ENCODE data around the gene RPL34.
"Not testable (repeated sequence)": the region's sequence is repeated elsewhere in the genome, so short reads cannot be mapped to it uniquely, and the experiment has no call there.

Gene RPL34

DNA sequence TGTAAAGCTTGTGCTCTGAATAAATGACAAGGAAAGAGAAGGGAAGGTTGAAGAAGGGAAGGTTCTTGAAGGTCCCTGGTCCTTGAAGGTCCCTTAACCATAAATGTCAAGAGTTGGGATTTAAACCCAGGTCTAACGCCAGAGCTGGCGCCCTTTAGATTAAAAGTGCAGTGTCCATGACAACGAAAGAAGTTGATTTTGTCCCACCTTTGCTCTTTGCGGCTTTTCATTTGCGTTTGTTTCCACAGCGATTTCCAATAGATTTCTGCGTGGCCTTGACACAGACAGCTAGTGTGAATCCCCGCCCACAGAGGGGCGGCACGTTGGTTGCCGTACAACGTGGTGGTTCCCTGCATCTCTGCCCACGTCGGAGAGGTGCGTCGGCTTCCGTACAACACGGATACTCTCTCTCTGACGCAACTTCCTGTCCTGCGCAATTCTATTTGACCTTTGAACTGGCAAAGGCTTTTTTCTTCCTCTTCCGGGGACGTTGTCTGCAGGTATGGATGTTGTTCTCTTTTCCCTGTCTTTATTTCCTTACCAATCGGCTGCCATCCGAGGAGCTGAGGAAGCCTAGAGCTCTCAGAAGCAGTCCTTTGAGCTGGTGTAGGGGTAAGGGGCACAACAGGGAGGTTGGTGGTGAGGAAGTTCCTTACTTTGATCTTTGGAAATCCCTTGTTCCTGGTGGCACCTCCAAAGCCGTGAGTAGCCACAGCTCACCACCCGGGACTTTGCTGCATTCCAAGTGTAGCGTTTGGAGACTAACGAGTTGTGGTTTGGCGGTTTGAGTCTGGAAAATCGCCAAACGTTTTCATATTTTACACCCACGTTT lies at the start of gene RPL34:
Gene RPL34, plus strand, starts transcription at position 476 of the 832 bp plus-strand sequence. CDS start 1,384 bp downstream, outside the sequence.
- FAIRE-seq: peak; percentile 97

DNA sequence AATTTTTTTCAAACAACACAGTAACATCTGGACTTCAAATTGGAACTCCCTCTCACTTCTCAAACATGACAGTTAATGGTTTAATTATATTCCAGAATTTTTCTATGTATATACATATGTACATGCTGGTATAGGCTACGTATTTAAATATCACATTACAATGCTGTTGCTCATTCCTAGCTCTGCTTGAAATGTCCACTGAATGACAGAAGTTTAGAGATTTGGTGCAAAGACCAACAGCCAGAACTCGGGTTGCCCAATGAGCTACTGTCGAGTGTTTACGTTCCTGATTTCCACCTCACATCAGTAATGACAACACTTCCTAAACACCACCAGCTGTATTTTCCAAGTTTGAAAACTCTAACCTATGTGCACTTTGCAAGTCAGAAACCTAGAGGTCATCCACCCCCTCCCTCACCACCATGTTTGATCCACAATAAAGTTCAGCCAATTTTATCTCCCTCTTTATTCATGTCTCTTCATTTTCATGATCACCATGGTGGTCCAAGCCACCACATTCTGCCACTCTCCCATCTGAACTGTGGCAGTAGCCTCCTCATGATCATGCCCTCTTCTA lies 49.3 kb upstream of the RPL34 start:
- no peak for FAIRE-seq

DNA sequence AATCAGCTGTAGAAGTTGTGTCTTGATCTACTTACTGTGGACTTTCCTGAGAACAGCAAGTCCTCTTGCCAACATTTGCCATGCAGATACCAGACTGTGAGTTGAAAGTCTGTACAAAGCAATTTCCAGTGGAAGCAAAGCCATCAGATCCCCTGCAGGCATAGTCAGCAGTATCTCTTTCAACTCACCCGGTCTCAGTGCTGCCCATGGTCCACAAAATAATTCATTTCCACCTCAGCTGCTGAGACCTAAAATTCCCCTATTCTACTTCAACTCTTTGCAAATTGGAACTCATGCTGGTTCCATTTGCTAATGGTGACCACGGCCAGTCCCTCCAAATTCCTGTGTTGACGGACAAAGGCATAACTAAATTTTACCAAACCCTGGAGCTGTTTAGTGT lies 46.0 kb upstream of the RPL34 start:
- FAIRE-seq: no peak

DNA sequence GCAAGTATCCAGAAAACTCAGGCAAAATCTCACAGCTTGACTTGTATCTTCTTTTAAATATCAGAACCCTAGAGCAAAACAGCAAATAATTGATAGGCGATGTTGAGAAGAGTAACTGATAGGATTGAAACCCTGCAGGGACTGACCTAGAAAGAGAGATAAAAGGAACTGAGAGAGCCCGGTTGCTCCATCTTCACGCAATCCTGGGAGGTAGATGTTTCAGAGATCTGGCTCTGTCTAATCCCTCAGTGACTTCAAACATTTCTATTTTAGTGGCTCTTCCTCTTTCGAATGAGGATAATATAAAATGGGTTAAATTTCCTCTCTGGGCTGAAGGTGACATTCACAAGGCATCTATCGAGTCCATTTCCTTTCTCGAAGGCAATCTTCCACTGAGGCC lies 39.3 kb upstream of the RPL34 start:
- no peak for FAIRE-seq

DNA sequence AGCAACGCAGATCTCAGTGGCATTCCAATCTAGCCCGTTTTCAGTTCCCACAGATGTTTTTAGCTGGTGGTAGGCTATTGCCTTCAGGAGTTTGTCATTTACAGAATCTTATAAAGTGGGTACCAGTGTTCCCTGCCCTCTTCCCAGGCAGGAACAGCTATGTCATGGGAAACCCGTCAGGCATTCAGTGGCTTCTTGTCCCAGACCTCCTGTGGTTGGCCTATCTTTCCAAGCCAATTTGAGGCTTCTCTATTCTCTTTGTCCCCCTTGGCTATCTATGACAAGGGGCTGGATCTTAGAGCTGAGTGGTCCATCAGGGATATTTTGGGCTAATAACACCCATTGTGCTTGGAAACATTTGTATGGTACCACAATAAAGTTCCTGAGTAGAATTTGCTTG lies 33.6 kb upstream of the RPL34 start:
- FAIRE-seq: no peak

DNA sequence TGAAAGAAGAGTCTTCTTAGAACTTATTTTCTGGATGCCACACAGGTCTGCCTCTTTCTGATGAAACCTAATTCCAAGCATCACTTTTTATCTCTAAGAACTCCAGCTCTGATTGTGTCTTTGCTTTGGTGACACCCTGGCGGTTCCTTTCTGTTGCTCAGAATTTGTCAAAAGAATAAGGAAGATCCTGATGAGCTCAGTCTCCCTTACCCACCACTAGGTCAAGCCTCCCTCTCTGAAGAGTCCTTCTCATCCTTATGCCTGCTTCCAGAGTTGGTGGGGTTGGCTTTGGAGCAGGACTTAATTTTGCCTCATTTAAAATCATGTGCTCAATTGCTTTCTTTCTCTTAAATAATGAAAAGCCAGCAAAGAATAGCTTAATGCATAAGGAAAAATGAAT lies 31.5 kb upstream of the RPL34 start:
- no peak for FAIRE-seq

DNA sequence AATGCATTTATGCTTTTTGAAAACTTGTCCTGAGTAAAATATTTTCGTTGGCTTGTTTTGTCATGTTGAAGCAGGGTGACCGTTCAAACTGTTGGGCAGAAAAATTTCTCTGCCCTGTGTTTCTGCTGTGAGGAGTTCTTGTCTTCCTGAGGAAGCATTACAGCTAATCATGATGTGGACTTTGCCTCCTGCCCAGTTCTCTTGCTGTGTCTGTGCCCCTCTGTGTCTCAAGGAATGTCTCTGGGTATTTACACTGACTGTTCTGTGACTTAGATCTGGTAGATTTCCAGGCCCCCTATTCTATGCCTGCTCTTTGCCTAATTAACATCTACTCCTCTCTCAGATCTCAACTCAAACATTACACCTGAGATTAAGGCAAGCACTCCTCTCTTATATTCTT lies 30.4 kb upstream of the RPL34 start:
- FAIRE-seq: no peak

DNA sequence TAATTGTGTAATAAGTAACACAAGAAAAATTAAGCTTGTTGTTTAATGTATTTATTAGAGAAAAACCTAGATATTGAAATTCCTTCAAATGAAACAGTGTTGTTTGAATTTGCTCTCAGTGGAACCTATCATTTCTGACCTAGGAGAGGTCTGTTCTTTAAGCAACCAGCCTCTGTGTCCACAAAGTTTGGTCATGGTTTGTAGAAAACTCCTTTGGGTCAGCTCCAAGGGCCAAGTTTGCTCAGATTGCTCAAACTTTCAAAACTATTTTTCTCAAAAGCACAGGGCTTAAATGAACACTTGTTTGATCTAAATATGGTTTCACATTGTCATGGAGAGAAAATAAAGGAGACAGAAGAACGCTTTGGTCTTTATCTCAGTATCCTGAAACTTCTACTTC lies 29.6 kb upstream of the RPL34 start:
- FAIRE-seq: no peak

DNA sequence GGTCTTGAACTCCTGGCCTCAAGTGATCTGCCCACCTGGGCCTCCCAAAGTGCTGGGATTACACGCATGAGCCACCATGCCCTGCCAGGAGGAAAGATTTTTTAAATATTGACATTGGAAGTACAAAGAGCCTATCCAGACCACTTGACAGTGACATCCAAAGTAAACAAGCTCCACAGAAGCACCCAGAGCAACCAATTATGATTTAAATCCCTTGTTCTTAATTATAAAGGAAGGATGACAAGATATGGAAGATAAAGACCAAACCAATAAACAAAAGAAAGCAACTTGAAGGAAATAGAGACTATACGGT lies 27.7 kb upstream of the RPL34 start:
- FAIRE-seq: no peak

DNA sequence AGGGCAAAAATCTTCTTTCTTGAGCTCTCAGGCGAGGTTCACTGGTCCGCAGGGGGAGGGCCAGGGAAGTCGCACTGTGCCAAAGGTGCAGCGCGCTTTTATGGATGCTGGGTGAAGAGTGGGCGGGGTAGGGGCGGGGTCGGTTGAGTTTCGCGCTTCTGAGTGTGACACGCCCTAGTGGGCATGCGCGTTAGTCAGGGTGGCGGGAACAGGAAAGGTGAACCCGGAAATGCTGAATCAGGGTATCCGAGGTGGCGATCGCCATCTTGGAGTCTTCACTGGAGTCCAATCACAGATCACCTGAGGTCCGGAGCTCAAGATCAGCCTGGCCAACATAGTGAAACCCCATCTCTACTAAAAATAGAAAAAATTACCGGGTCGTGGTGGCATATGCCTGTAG lies 26.1 kb upstream of the RPL34 start:
- FAIRE-seq: not testable (repeated sequence)

DNA sequence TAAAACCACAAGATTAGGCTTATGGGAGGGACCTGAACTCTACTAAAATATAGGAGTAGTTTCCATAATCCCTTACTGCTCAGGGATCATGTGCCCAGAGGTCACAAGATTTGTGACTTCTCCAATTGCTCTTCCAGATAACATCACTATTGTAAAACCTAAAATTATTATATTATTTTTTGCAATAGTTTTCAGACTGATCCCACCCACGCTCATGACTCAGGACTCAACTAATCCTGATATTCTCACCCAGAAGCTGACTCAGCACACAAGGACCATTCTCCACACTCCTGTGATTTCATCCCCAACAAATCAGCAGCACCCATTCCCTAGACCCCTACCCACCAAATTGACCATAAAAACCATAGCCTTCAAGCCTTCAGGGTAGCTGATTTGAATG lies 24.0 kb upstream of the RPL34 start:
- no peak for FAIRE-seq

DNA sequence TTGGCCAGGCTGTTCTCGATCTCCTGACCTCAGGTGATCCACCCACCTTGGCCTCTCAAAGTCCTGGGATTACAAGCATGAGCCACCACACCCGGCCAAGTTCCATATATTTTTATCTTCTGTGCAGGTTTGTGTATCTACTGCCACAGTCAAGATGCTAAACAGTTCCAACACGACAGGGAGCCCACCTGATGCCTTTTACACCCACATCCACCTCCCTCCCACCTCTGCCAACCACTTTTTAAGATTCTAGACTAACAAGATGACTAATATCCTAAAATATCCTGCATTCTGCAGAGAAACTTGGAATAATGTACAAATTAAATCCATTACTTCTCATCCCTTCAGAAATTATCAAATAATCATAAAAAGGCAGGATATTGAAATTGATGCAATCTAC lies 19.3 kb upstream of the RPL34 start:
- FAIRE-seq: no peak

DNA sequence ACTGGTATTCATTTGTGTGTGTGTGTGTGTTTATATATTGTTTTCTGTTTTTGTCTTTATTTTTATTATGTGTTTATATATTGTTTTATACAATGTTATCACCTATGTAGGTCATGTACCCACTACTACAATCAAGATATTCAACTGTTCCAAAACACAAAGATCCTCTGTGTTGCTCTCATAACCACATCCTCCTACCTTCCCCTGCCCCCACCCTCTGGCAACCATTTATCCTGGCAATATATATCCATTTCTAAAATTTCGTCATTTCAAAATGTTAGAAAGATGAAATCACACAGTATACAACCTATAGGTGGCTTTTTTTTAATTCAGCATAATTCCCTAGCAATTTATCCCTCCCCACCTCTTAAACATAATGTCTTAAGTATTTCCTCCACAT lies 18.8 kb upstream of the RPL34 start:
- FAIRE-seq: no peak

DNA sequence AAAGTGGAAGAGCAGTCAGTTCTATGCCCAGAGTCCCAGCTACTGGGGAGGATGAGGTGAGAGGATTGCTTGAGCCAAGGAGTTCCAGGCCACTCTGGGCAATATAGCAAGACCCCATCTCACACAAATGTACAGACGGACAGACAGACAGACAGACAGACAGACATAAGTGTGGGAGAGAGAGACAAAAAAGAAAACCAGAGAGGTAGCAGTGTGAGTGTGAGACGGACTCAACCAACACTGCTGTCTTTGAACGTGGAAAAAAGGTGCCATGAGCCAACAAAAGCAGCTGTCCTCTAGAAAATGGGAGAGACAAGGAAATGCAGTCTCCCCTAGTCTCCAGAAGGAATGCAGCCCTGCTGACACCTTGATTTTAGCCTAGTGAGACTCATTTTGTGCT lies 18.2 kb upstream of the RPL34 start:
- FAIRE-seq: no peak

DNA sequence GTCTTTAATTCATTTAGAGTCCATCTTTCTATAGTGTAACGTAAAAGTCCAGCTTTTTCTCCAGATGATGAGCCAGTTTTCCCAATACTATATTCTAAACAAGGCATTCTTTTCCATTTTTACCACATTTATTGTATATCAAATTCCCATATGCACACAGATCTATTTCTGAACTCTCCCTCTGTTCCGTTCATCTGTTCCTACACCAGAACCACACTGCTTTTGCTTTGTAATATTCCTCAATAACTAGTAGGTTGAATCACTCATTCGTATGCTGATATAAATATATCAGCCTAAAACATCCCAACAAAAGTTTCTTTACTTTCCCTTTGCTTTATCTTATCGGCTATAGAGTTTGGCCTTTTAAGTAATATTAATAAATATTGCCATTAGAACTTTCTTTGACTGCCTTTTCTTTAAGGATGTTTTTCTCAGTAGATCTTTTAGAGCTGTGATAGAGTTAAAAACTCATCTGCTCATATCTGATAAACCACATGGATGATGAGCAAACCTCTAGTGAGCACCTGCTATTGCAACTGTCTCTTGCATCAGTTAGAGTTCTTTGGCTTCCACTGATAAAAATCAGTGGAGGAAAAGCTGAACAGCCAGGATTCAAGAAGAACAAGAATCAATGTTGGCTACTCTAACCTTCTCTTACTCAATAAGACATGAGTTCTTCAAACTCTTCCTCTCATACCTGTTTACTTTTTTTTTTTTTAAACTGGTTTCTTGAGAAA lies 13.1 kb upstream of the RPL34 start:
- FAIRE-seq: no peak

DNA sequence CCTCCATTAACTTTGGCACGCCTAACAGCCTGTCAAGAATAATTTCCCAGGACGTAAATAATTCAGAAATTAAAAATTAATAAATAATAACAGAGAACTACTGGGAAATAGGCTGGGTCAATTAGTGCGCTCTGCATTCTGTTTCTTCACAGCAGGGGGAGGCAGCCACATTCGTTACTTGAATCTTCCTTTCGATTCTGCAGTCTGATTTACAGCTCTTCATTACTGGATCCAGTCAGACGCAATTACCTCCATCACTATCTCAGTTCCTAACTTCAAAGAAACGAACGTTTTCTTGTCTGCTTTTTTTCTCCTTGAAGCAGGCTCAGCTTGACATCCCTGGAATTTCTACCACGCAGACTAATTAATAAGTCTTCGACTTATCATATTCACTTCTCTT lies 9.0 kb upstream of the RPL34 start:
- no peak for FAIRE-seq

DNA sequence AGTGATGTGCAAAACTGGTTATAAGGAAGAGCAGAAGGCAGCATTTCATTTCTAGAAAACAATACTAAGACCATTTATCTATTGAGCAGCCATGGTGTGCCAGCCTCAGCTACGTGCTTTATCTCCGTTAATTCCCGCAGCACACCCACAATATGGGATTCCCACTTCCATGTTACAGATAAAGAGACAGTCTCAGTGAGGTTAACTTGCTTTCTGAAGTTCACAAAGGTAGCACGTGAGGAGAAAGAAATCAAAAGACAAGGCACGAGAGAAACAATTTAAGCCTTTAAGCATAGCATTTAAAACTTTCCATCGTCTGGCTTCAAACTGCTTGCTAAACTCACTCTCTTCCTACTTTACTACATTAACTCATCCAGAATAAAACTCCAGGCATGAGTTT lies 8.0 kb upstream of the RPL34 start:
- no peak for FAIRE-seq

DNA sequence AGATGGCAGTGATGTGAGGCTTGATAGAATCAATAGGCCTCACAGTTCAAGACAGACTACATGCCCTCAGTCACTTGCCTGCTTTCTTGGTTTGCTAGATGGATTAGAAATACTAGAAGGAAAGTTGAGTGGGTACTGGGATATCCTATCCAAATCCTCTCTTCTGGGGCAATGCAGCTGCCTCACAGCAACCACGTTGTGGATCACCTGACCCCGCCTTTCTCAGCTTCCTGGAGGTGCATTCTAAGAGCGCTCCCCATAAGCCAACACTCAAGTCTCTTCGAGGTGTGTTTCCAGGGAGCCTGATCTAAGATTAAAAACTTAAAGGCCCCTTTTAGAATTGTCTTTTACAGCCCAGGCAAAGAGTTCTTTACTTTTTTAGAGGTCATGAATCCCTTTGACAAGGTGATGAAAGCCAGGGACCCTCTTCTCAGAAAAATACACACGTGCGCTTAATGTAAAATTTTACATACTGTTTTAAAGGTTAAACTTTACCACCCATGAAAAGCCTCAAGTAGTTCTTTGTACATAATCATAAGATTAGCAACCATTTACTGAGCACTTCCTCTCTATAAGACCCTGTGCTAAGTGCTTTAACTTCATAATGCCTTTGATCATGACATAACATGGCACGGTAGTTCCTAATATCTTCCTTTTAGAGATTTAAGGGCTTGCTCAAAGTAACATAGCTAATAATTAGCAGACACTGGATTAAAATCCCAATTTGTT lies 840 bp upstream of the RPL34 start:
- no peak for FAIRE-seq

DNA sequence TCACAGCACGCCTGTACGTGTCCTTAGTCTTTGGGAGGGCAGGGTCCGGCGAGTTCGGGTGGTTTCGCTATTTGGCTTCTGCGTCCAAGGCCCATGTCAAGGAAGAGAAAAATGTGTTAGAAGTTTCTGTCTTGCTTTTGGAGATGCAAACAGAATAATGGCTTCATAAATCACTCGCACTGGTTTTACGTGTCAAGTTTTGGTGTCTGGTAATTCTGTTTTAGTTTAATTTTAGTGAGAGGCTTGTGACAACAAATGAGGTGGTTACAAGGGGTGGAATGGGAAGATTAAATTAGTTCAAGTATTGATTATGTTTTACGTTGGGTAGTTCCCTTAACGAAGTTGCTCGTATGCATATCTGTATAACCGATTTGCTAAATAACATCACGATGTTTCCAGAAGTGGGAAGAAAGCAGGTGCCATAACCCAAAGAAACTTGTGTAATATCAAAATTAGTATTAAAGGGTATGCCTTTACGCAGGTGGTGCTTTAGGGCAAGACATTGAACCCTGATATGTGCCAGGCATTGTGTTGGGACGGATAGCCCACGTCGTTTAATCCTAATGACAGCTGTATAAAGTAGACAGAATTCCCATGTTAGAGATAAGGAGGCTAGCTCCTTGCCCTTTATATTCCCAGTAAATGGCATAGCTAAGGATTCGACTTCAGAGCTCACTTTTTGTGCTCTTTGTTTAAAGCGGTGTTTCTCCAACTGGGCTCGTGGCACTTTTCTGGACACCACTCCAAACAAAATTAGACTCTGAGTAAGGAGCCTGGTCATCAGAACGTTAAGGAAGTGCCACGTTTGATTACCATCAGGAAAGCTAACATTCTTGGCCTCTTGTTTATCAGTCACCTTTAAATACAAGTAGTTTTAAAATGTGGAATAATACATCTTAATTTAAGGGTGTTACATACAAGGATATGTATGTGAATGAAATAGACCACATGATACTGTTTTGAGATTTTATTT lies 843 bp downstream of the RPL34 start:
- no peak for FAIRE-seq

DNA sequence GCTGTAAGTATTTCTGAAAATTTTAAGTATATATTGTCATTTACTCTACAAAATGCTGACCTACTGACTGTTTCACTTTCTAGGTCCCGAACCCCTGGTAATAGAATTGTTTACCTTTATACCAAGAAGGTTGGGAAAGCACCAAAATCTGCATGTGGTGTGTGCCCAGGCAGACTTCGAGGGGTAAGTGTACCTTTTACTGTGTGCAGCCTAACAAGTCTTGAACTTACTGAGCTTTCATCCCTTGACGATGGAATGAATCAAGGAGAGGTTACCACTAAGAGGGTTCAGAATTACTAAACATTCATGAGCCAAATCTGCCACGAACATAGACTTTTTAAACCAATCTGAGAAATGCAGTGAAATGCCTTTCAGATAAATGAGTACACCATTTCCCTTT lies 1.6 kb downstream of the RPL34 start:
- FAIRE-seq: no peak

DNA sequence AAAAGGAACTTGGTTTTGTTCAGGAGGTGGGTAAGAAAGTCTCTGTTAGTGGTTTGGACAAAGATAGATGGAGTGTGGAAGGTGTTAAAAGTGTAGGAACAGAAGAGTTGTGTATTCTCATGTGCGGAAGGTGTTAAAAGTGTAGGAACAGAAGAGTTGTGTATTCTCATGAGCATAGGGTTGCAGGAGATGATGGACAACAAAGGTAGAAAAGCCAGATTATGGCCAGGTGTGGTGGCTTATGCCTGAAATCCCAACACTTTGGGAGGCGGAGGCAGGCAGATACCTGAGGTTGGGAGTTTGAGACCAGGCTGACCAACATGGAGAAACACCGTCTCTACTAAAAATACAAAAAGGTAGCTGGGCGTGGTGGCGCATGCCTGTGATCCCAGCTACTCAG lies 2.5 kb downstream of the RPL34 start:
- FAIRE-seq: no peak

All from islet of Langerhans (tissue), 1 donor.